H4 (cell line): Measurements from ENCODE around the gene SIRT4. TPM values are rescaled to one million over a fixed set of nuclear protein-coding genes. Genes with fewer than 3 reads are reported as not detected.

Experiments
- total RNA-seq: library from RNA; depleted of rRNA; stranded (reverse); fragments of >200 nt; shearing (Covaris generic); gene quantifications from 2 replicates; pipeline ENCODE4 v1.2.3, GENCODE V29; 2014; rRNA removed

SIRT4 gene
- total RNA-seq, 1 experiment from 2014 or later = 2.4 TPM

Other genes with a start within 250 kb of the SIRT4 start
- gene RAB35, start 185.6 kb upstream of the SIRT4 start, total RNA-seq = 17.7 and 23.2 TPM in 2 replicates
- 33.7 and 59.7 TPM in 2 replicates for gene GCN1, start 107.6 kb upstream of the SIRT4 start, total RNA-seq
- 6,442 and 6,835 TPM in 2 replicates for gene RPLP0, start 101.2 kb upstream of the SIRT4 start, total RNA-seq
- 18.7 and 31.3 TPM in 2 replicates for gene PXN, start 36.6 kb upstream of the SIRT4 start, total RNA-seq
- under 0.01 TPM in 1 of 2 replicates, not detected in the other for gene RNU4-2, start 10.4 kb upstream of the SIRT4 start, total RNA-seq
- under 0.01 TPM in 2 replicates for gene RNU4-1, start 9.1 kb upstream of the SIRT4 start, total RNA-seq
- not detected in 2 replicates for gene PLA2G1B, start 25.5 kb downstream of the SIRT4 start, total RNA-seq
- gene MSI1, start 66.8 kb downstream of the SIRT4 start, total RNA-seq = 0.35 and 0.72 TPM in 2 replicates
- gene COX6A1, start 135.8 kb downstream of the SIRT4 start, total RNA-seq = 602 and 637 TPM in 2 replicates
- gene TRIAP1, start 144.1 kb downstream of the SIRT4 start, total RNA-seq = 72.8 and 83.2 TPM in 2 replicates
- gene GATC, start 144.1 kb downstream of the SIRT4 start, total RNA-seq = 21.2 and 24.8 TPM in 2 replicates
- gene SRSF9, start 167.4 kb downstream of the SIRT4 start, total RNA-seq = 221 and 252 TPM in 2 replicates
- gene DYNLL1, start 193.8 kb downstream of the SIRT4 start, total RNA-seq = 538 and 559 TPM in 2 replicates
- gene COQ5, start 226.8 kb downstream of the SIRT4 start, total RNA-seq = 47.9 and 50.9 TPM in 2 replicates
- 59.4 and 74.9 TPM in 2 replicates for gene RNF10, start 232.0 kb downstream of the SIRT4 start, total RNA-seq